Activated naive CD4-positive, alpha-beta T cell (primary cell): ENCODE results near the gene FAM174C.

Source experiments
- DNase-seq, 4 experiments: peaks; one replicate each; lab custom pipeline; 2025; lab: John Stamatoyannopoulos, UW

Gene FAM174C

DNA sequence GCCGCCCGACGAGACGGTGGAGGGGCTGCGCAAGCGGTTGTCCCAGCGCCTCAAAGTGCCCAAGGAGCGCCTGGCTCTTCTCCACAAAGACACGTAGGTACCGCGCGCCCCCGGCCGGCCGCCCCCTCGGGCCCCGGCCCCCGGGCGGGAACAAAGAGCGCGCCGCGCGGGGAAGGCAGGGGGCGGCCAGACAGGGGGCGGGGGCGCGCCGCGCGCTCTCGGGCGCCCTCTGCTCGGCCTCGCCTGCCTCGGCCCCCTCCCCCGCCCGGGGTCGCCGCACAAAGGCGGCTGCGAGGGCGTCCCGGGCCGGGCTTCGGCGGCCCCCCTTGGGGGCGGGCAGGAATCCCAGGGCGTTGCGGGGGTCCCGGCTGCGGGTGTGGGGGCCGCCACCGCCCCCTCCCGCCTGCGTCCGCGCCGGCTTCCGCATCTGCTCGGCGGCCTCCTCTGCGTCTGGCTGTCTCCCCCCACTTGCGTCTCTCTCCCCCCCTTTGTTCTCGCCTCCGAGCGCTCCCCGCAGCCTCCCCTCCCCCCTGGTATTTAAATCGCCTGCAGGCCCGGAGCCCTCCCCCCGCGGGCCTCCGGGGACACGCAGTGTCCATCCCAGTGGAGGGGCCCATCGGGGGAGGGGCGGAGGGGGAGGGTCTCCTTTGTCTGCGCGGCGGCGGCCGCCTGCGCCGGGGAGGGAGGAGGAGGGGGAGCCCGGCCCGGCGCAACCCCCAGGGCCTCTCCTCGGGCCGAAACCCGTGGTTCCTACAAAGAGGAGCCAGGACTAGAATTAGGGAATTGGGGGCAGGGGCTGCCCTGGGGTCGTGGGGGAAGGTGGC is 24.7 kb upstream of the FAM174C start:
- DNase-seq, result peak in 2 of 4 experiments; percentile 40 to 64

GRCh38 chr19:1251330-1252220 is 23.8 kb upstream of the FAM174C start:
- peak in 3 of 4 experiments; percentile 43 to 58 (median 48) for DNase-seq

GRCh38 chr19:1252221-1252820 is 23.0 kb upstream of the FAM174C start:
- DNase-seq, result peak in 2 of 4 experiments; percentile 43 to 58

DNA sequence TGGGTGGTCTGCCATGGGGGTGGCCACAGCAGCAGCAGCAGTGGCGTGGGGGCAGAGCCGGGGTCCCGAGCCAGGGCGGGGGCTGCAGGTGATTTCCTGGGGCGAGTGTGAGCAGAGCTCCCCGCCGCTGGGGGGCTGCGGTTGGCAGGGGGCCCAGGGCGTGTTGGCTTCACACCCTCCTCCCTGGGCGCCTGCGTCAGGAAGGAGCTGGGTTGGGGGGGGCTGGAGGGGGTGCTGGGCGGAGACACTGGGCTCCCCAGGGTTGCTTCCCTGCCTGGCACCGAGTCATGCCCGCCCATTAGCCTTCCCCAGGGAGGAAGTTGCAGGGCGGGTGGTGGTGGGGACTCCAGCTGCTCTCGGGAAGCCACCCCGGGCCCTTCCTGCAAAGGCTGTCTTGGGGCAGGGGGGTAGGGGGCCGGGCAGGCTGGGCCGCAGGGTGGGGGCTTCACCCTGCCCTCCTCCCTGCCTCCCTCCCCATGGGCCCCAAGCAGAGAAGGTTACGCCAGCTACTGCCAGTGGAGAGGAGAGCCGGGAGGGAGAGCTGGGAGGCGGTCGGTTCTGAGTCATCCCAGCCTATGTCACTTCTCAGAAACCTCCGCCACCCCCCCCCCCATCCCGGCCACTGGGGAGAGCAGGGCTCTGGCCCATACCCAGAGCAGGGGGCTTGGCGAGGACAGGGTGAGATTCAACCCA is 22.4 kb upstream of the FAM174C start:
- DNase-seq, result peak in 2 of 4 experiments; percentile 65 to 66

DNA sequence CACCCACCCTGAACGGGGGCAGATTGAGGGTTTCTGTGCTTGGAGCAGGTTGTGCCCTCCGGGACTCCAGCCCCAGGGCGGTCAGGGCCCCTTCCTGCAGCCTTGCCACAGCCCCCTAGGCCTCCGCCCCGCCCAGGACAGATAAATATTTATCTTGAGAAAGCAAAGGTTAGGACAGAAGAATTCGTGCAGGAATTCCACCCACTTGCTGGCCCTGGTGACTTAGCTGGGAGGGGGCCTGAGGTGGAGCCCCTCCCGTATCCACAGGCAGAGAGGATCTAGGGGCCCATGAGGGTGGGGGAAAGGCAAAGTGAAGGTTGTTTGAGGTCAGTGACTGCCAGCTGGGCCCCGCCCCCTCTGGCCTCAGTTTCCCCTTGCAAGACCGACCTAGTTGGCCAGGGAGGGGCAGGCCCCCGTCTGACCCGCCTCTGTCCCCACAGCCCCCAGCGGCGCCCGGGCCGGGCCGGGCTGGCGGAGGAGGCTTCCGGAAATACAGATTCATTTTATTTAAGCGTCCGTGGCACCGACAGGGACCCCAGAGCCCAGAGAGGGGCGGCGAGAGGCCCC is 21.7 kb upstream of the FAM174C start:
- no peak for DNase-seq

DNA sequence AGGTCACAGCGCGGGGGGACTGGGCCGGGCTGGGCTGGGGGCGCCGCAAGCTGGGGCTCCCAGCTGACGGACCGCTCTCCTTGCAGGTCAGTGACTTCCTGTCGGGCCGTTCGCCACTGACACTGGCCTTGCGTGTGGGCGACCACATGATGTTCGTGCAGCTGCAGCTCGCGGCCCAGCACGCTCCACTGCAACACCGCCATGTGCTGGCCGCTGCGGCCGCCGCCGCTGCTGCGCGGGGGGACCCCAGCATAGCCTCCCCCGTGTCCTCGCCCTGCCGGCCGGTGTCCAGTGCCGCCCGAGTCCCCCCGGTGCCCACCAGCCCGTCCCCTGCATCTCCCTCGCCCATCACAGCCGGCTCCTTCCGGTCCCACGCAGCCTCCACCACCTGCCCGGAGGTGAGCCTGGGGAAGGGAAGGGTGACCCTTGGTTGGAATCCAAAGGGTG is 21.2 kb upstream of the FAM174C start:
- DNase-seq, result no peak

- no peak for DNase-seq
Measured at GRCh38 chr19:1254530-1255185, 20.7 kb upstream of the FAM174C start.

GRCh38 chr19:1255186-1256161 is 19.9 kb upstream of the FAM174C start:
- DNase-seq, result no peak

- DNase-seq, result no peak
Measured at GRCh38 chr19:1256646-1257474, 18.5 kb upstream of the FAM174C start.

- no peak for DNase-seq
Measured at GRCh38 chr19:1257475-1258162, 17.7 kb upstream of the FAM174C start.

DNA sequence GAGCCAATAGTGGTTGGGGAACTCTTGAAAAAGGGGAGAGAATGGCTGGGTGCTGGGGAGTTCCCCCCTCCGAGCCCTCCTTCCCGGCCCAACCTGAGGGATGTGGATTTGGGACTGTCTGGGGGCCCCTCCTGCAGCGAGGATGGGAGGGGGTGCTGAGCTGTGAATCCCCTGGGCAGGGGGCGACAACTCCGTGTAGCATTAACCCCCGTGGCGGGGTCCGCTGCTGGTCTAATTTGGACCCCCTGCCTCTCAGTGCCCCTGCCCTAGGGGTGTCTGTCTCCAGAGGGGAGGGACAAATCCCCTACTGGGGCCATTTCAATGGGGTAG is 17.2 kb upstream of the FAM174C start:
- no peak for DNase-seq

DNA sequence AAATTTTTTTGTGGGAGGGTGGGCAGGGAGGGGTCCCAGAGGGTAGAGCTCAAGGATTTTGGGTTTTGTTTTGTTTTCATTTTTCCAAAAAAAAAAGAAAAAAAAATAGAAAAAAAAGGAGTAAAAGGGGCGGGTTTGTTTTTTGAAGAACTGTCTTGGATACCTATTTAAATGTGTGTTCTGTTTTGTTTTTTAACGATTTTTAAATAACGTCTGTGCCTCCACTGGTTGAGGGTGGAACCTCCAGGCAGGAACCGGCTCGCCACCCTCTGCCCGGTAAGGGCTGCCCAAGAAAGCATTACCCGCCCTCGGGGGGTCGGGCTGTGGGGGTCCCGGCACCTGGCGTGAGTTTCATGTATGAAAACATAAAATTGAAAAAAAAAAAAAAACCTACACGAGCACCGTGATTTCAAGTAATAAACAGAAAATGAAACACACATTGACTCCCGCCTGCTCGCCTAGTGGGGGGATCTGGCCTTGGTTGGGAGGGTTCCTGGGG is 16.6 kb upstream of the FAM174C start:
- DNase-seq, result no peak

- DNase-seq, result peak in 3 of 4 experiments; percentile 43 to 66 (median 50)
Measured at GRCh38 chr19:1259206-1259875, 16.0 kb upstream of the FAM174C start.

DNA sequence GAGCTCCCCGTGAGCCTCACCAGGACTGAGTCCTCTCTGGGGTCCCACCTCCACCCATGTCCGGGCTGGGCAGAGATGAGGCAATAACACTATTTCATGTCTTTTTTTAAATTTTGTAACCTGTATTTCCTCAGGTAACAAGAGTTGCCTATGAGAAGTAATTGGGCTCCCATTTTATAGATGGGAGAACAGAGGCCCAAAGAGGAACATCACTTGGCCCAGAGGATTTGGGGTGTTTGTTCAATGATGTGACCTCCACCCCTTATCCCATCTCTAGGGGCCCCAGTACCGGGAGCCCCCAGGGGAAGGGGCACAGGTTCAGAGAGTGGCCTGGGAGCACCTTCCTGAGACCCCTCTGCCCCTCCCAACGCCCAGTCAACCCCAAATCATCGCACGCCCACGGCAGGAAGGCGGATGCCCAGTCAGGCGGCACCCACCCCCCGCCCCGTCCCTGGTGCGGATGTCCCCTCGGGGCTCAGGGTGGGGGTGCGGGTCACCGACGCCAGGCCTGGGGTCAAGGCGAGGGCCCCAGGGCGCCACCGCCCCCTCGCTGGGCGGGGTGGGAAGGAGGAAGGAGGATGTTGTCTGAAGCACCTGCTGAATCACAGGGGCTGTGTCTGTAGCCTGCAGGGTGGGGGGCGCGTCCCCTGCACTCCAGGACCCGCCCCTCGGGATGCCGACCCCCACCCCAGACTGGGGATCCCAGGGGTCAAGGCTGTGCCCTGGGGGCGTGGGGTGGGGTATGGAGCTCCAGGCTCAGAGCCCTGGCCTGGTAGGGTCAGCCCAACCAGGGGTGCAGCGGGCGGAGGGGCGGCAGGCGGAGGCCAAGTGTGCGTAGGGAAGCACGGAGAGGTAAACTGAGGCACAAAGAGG is 15.2 kb upstream of the FAM174C start:
- peak in 2 of 4 experiments; percentile 36 to 49 for DNase-seq

DNA sequence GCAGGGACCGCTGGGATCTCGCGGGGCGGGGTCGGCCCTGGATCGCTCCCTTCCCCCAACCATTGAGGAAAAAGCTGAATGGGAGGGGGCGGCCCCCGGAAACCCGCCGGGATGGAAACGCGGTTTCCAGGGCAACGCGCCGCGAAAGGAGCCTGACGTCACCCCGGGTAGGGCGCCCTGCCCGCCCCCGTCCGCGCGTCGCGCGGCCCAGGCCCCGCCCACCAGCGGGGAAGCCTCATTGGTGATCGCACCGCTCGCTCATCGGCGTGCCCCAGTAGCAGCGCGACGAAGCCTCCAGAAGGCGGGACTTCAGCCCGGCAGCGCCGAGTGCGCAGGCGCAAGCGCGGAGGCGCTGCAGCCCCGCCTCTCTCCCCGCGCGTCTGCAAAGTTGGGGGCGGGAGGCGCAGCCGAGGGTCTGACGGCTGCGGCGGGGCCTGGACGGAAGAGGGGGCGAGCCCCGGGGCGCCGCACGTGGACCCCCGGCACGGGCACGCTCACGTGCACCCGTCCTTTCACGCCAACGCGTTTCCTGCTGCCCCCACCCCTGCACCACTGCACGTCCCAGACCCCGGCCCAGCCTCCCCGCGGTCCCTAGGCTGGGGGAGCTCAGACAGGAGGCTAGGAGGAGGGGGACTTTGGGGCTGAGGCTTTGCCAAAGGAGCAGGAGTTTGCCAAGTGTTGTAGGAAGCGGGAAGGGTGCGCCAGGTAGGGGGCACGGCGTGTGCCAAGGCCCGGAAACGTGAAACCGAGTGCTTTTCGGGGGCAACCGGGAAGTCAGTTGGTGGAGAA is 14.4 kb upstream of the FAM174C start:
- DNase-seq, result peak; percentile 86 to 97 (median 93)

DNA sequence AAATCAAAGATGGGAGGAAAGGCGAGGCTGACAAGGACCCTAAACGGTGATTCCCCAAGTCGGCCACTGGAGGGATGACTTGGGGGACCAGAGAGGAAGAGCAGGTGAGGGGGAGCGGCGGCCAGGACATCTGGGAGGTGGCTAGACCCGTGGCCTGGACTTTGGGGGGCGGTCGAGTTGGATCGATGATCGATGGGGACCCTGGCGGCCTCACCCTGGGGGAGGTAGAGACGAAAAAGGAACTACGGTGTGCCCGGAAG is 13.9 kb upstream of the FAM174C start:
- DNase-seq, result no peak
